VCaP (cell line): ENCODE results near the gene TLX2.
A peak's percentile ranks its signal among the peaks of the same experiment; 100 is the strongest.

Experiments used
- H3K27ac ChIP-seq: fragments of 450-650 bp; 2 replicates; pipeline ENCODE4 v1.5.1; 2017
- TF ChIP-seq, protein P1 (sequence below): fragments of 450-650 bp; conservative IDR thresholded peaks from 2 replicates; pipeline ENCODE4 v1.5.1; 2017; ENCODE audit warnings: mild to moderate bottlenecking, moderate library complexity

The TLX2 gene

DNA sequence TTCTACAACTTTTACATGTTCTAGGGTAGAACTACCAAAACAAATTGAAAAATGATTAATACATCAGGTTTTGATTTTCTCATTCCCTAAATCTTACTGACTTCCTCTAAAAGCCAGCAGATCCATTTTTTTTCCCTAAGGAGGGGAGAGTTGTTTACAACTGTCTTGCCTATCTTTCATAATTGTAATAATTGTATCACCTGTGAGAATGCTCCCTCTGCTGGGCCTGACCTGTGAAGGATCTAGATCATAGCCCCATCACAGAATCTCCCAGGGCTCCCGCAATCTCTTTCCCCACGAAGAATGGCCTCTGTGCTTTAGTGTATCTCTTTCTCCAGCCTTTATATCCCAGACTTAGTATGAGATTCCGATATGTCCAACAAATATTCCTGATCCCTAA is 30.4 kb downstream of the TLX2 start:
- H3K27ac ChIP-seq, result no peak overlapping the region
- TF ChIP-seq, protein P1, sequence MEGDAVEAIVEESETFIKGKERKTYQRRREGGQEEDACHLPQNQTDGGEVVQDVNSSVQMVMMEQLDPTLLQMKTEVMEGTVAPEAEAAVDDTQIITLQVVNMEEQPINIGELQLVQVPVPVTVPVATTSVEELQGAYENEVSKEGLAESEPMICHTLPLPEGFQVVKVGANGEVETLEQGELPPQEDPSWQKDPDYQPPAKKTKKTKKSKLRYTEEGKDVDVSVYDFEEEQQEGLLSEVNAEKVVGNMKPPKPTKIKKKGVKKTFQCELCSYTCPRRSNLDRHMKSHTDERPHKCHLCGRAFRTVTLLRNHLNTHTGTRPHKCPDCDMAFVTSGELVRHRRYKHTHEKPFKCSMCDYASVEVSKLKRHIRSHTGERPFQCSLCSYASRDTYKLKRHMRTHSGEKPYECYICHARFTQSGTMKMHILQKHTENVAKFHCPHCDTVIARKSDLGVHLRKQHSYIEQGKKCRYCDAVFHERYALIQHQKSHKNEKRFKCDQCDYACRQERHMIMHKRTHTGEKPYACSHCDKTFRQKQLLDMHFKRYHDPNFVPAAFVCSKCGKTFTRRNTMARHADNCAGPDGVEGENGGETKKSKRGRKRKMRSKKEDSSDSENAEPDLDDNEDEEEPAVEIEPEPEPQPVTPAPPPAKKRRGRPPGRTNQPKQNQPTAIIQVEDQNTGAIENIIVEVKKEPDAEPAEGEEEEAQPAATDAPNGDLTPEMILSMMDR, result peak; percentile 61

DNA sequence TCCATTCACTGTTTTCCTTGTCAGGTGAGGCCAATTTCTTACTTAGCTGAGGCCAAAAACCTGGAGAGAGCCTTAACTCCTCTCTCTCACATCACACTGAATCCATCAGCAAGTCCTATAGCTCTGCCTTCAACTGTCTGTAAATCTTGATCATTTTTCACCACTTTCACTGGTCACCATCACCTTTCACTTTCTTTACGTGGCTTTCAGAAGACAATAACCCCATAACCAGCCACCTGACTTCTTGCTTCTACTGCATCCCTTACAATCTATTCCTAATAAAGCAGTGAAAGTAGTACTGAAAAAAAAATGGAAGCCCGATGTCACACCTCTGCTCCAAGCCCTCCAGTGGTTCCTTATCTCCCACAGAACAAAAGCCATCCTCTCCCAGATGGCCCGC is 31.8 kb downstream of the TLX2 start:
- no peak overlapping the region for H3K27ac ChIP-seq
- TF ChIP-seq, protein P1, result no peak

DNA sequence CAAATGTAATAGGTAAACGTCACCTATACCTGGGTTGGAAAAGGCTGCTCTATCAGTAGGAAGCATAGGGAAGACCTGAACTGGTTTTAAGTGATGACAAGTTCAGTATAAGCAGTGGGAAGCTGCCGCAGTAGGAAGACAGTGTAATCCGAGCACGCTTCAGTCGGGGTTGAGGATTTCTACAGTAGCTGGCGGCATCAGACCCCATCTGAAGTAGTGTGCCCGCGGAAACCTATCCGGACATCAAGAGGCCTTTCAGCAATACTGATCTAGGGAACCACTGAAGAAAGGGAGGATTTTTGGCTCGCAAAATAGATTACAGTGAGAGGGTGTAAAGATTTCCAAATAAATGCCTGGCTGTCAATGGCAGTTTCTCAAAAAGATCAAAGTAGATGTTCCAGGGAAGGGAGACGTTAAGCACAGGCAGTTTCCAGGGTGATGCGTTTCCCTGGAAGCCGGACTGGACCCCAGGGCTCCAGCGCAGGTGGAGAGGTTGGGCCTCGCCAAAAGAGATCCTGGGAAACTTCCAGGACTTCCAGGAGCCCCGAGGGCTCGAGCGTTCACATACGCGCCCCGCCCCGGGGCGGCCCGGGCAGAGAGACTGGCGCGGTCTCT is 34.1 kb downstream of the TLX2 start:
- TF ChIP-seq, protein P1, result no peak

DNA sequence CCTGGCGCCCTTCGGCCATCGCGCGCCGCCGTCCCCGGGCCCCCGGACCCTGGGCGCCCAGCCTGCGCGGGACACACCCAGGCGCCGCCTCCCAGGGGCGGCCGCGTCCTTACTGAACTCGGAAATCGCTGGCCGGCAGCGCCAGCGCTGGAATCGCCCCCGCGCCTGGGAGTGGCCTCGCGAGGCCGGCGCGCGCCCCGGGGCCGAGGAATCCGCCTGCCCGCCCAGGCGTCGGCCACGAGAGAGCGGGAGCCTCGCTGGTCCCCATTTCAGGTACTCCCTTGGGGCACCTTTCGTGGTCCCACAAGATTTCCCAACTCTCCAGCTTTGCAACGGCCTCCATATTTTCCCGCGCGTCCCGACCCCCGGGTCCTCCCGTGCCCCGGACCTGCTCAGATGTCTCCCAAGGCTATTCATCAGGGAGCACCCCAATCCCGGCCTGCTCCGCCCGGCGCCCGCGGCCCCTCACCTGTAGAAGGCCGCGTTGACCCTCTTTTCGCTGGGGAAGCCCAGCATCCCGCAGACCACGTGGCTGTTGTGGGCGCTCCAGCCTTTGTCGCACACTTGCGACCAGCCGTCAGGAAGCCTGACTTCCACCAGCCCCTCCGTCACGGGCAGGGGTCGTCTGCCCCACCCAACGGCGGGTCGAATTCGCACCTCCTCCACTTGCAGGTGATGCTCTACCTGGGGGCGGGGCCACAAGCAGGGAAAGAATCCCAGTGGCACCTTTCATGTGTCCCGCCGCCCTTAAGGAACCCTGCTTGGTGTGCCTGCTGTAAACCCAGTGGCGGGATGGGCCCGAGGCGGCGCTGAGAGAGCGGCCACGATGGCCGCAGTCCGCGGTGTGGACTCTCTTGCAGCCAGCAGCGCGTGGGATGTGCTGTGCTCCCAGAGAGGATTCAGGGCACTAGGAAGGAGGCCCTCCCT is 34.9 kb downstream of the TLX2 start:
- TF ChIP-seq, protein P1, result no peak
- peak overlapping the region; percentile 89 for H3K27ac ChIP-seq

More for the DNA sequence above, 34.1 kb downstream of the TLX2 start:
- peak overlapping the region; percentile 89 for H3K27ac ChIP-seq

DNA sequence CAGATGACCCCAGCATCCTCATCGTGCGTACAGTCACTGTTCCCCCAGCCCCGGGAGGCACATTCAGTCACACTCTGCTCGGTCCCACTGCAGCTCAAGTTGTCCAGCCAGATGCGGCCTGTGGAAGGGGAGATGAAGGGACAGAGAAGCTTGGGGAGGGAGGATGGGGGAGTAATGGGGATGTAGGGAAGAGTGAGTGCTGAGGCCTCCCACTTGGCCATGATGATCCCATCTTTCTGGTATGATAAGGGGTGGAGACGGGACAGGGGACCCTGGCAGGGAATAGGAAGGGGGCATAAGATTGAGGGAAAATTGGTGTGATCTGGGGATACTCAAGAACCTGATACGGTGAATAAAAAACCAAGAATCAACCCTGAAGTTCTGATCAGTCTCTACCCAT is 36.0 kb downstream of the TLX2 start:
- peak overlapping the region; percentile 89 for H3K27ac ChIP-seq
- TF ChIP-seq, protein P1, result no peak

DNA sequence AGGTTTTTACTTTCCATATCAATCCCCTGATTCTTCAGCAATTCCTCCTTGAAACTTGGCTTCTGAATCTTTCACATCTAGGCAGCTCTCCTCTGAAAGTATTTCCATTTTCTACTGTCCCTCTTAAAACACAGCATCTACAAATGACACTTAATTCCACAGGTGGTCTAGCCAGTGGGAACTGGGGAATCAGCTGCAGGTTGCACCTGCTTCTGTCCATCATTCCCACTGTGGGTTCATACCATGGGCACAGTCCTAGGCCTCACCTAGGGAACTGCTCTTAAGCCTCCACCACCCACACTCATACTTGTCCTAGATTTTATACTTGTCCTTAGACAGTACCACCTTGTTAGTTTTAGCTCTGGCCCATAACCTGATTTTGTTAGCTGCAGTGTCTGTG is 37.3 kb downstream of the TLX2 start:
- TF ChIP-seq, protein P1, result no peak
- H3K27ac ChIP-seq, result no peak overlapping the region
